Measurements from ENCODE around the gene KIAA1958.

KIAA1958 gene, protein sequence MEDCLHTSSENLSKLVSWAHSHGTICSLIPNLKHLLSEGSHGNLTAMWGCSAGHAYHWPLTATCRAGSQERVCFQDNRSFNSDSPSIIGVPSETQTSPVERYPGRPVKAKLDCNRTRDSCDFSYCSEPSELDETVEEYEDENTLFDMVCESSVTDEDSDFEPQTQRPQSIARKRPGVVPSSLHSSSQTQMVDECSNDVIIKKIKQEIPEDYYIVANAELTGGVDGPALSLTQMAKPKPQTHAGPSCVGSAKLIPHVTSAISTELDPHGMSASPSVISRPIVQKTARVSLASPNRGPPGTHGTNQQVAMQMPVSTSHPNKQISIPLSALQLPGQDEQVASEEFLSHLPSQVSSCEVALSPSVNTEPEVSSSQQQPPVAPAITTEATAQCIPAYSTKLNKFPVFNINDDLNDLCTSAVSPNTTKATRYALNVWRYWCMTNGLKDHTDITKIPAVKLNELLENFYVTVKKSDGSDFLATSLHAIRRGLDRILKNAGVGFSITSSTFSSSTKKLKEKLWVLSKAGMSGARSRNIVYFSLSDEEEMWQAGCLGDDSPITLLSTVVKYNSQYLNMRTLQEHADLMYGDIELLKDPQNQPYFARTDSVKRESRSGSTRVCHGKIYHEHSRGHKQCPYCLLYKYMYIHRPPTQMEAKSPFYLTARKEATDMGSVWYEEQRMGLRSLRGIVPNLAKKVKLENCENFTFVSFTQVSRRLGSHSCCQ

DNA sequence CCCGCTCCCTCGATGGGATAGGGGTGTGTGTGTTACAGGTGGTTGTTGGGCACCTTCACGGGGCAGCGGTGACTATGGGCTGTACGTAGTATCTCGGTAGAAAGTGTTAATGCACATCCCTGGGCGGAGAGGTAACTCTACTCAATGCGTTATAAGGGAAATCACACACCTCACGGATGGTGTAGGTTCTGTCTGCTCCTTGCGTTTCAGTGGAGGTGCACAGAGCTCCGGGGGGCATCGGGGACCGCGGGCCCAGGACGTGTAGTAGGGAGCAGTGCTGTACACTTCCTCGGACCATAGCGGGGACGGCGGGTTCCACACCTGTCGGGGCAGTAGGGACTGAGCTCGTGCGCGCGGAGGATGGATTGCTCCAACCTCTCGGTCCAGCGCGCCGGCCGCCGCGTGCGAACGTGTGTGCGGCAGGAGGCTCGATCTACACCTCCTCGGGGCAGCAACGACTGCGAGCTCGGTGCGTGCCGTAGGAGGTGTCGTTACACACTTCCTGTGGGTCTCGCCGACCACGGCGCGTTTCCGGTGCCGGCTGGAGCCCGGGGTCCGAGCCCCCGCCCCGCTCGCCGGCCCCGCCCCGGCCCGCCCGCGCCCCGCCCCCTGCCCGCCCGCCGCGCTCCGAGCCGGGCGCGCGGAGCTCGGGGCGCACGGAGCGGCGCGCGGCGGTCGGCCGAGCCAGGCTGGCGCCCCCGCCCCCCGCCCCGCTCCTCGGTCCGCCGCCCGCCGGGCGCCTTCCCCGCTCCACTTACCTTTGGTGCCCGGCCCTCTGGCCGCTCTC is at the start of gene KIAA1958:
Gene KIAA1958, plus strand, starts transcription at position 607 of the 787 bp plus-strand sequence. CDS start 87,254 bp downstream, outside the sequence.
- H3K4me3 ChIP-seq, result peak within 1 kb of the TSS; percentile 96
- peak within 1 kb of the TSS; percentile 93 for H3K27ac ChIP-seq
- H3K27me3 ChIP-seq, result no peaks in the 10 kb centered on the region
- H3K4me2 ChIP-seq, result peak within 1 kb of the TSS; percentile 89
- peak within 1 kb of the TSS; percentile 94 for H3K9ac ChIP-seq
- H4K20me1 ChIP-seq, result peaks cover 38% of the 10 kb centered on the region
- H3K4me1 ChIP-seq, result peaks cover 37% of the 10 kb centered on the region
- TF ChIP-seq Cebpa-rat (IDR thresholded peaks at IDR 0.05), result no peak
- H3K36me3 ChIP-seq, result peaks cover 10% of the 10 kb centered on the region; the same call in 1 of the 2 replicates
- no peaks in the 10 kb centered on the region for H3K9me3 ChIP-seq

DNA sequence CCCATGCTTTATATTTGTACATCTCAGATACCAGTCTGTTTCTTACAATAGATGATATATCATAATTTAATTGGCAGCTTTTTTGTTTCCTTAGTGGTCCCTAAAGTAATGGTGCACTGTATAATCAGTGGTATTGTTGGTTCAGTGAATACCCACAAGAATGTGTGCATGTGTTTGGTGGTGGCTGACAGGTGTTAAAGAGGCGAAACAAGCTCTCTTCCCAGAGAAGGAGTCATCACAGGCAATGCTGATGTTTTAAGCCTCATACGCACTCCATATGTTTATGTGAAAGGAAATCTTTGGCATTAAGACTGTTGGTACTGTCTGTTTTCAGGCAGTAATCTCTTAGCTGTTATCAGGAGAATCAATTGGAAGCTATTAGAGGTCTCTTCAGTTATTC is 49.2 kb upstream of the KIAA1958 start:
- Histone ChIP-seq H3K27ac (no peak overlapping the region), H3K4me2 (no peak overlapping the region)

DNA sequence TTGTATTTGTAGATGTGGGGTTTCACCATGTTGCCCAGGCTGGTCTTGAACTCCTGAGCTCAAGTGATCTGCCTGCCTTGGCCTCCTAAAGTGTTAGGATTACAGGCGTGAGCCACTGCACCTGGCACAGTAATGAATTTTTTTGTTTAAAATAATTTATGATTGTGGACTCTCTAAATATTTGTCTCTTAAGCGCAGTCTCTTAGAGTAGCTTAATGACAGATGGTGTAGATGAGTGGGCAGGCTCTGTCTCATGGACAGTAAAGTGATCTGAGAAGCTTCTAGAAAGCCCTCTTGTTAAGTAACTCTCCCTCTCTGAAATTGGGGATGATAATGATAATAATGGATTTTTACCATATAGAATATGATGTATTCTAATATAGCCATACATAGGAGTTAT is 47.5 kb upstream of the KIAA1958 start:
- no peak for TF ChIP-seq Cebpa-rat (IDR thresholded peaks at IDR 0.05)
- H3K9me3 ChIP-seq, result no peaks in the 10 kb centered on the region
- no peak overlapping the region for H3K27ac ChIP-seq
- H3K27me3 ChIP-seq, result no peaks in the 10 kb centered on the region
- no peak overlapping the region for H3K4me2 ChIP-seq
- H3K9ac ChIP-seq, result no peak overlapping the region
- peaks cover 31% of the 10 kb centered on the region; the same call in 1 of the 2 replicates for H3K36me3 ChIP-seq
- H4K20me1 ChIP-seq, result no peaks in the 10 kb centered on the region
- no peak overlapping the region for H3K4me3 ChIP-seq
- no peaks in the 10 kb centered on the region for H3K4me1 ChIP-seq

More for the DNA sequence above, 49.2 kb upstream of the KIAA1958 start:
- Histone ChIP-seq H3K9me3 (no peaks in the 10 kb centered on the region), H3K27me3 (no peaks in the 10 kb centered on the region), H3K4me3 (no peak overlapping the region), H3K36me3 (peaks cover 23% of the 10 kb centered on the region; the same call in 1 of the 2 replicates), H4K20me1 (no peaks in the 10 kb centered on the region), H3K4me1 (no peaks in the 10 kb centered on the region), H3K9ac (no peak overlapping the region)
- no peak for TF ChIP-seq Cebpa-rat (IDR thresholded peaks at IDR 0.05)

DNA sequence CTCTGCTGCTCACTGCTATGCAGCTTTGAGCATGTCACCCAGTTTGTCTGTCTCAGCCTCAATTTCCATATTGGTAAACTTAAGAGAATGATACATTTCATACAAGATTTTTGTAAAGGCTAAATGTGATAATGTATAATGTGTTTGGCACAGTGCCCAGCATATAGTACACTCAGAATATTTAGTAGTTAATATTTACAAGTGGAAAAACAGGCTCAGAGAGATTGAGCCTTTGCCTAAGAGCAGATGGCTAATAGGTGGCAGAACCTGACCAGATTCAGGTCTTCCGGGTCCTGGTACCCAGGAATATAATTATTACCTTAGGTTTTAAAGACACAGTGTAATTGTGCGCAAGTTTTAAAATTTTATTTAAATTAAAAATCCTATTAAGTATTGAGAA is 46.8 kb upstream of the KIAA1958 start:
- no peak overlapping the region for H3K27ac ChIP-seq
- H3K4me2 ChIP-seq, result no peak overlapping the region
- H4K20me1 ChIP-seq, result no peaks in the 10 kb centered on the region
- no peak for TF ChIP-seq Cebpa-rat (IDR thresholded peaks at IDR 0.05)
- peaks cover 32% of the 10 kb centered on the region; the same call in 1 of the 2 replicates for H3K36me3 ChIP-seq
- H3K27me3 ChIP-seq, result no peaks in the 10 kb centered on the region
- no peaks in the 10 kb centered on the region for H3K4me1 ChIP-seq
- no peak overlapping the region for H3K4me3 ChIP-seq
- H3K9me3 ChIP-seq, result no peaks in the 10 kb centered on the region
- H3K9ac ChIP-seq, result no peak overlapping the region

DNA sequence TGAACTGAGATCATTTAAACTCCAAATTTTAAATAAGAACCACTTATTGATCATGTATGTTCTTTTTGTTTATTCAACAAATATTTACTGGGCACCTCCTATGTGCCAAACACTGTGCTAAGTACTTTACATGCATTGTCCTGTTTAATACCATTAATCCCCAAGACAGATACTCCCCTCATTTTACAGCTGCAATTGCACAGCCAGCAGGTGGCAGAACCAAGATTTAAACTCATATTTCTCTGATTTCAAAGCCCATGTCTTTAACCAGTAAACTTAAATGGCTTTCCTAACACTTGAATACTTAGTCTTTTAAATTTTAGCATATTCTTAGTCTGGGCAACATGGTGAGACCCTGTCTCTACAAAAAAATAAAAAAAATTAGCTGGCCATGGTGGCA is 43.4 kb upstream of the KIAA1958 start:
- H3K4me1 ChIP-seq, result peaks cover 23% of the 10 kb centered on the region
- no peak overlapping the region for H3K27ac ChIP-seq
- peaks cover 19% of the 10 kb centered on the region; the same call in 1 of the 2 replicates for H3K36me3 ChIP-seq
- no peaks in the 10 kb centered on the region for H4K20me1 ChIP-seq
- H3K4me3 ChIP-seq, result no peak overlapping the region
- H3K9me3 ChIP-seq, result no peaks in the 10 kb centered on the region
- H3K27me3 ChIP-seq, result no peaks in the 10 kb centered on the region
- H3K4me2 ChIP-seq, result no peak overlapping the region
- no peak overlapping the region for H3K9ac ChIP-seq
- no peak for TF ChIP-seq Cebpa-rat (IDR thresholded peaks at IDR 0.05)

DNA sequence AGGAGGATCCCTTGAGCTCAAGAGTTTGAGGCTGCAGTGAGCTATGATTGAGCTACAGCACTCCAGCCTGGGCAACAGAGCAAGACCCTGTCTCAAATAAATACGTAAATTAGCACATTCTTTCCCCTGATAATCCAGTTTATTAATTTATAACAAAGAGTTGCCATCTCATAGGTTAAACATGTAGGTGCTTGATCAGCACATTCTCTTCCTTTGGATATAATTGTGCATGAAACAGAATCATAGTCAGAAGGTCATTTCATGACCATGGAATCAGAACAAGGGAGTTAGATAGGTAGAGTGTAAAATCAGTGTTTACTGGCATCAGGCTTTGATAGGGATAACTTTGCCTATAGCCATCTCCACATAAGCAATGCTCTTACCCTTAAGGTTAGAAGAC is 43.0 kb upstream of the KIAA1958 start:
- TF ChIP-seq Cebpa-rat (IDR thresholded peaks at IDR 0.05), result no peak
- no peaks in the 10 kb centered on the region for H3K27me3 ChIP-seq

DNA sequence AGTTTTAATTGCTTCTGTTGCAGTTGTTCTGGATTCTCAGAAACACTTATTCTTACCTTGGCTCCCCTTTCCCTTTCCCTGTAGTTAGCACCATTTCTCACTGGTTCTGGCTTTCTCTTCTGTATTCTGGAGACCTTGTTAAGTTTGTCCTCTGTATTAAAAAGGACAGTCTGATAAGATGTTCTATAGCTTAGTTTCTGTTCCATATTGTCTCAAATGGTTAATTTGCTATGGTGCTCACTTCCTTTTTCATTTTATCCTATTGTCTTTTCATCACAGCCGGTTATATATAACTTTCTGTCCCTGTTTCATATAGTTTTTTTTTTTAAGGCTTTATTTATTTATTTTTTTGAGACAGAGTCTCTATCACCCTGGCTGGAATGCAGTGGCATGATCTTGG is 41.4 kb upstream of the KIAA1958 start:
- Histone ChIP-seq H3K27me3 (no peaks in the 10 kb centered on the region), H3K36me3 (peaks cover 18% of the 10 kb centered on the region; the same call in 1 of the 2 replicates), H3K4me1 (peaks cover 35% of the 10 kb centered on the region), H4K20me1 (no peaks in the 10 kb centered on the region), H3K9ac (no peak overlapping the region), H3K27ac (no peak overlapping the region), H3K4me2 (no peak overlapping the region), H3K4me3 (no peak overlapping the region), H3K9me3 (no peaks in the 10 kb centered on the region)
- TF ChIP-seq Cebpa-rat (IDR thresholded peaks at IDR 0.05), result no peak

More for the DNA sequence above, 43.0 kb upstream of the KIAA1958 start:
- Histone ChIP-seq H3K27ac (no peak overlapping the region), H3K4me2 (no peak overlapping the region), H3K9me3 (no peaks in the 10 kb centered on the region), H4K20me1 (no peaks in the 10 kb centered on the region), H3K4me3 (no peak overlapping the region), H3K4me1 (peaks cover 23% of the 10 kb centered on the region), H3K36me3 (peaks cover 18% of the 10 kb centered on the region; the same call in 1 of the 2 replicates), H3K9ac (no peak overlapping the region)

DNA sequence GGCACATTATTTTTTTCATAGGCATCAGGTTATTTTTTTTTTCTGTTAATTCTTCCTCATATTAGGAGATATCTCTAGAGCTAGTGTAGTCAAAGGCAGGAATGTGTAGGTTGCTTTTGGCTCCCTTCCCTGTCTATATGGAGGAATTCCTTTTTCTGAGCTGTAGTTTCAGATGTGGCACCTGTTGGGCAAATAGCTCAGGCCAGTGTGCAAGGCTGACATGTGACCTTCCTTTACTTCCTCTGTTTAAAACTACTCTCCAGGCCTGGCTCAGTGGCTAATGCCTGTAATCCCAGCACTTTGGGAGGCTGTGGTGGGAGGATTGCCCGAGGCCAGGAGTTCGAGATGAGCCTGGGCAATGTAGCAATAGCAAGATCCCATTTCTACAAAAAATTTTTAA is 40.5 kb upstream of the KIAA1958 start:
- no peak for TF ChIP-seq Cebpa-rat (IDR thresholded peaks at IDR 0.05)
- Histone ChIP-seq H3K4me2 (no peak overlapping the region), H4K20me1 (no peaks in the 10 kb centered on the region), H3K4me1 (peaks cover 44% of the 10 kb centered on the region), H3K4me3 (no peak overlapping the region), H3K9ac (no peak overlapping the region), H3K9me3 (no peaks in the 10 kb centered on the region), H3K27ac (no peak overlapping the region), H3K27me3 (no peaks in the 10 kb centered on the region), H3K36me3 (0 out of 2 replicates have a peak, but pooled peaks cover 10% of the 10 kb centered on the region)

DNA sequence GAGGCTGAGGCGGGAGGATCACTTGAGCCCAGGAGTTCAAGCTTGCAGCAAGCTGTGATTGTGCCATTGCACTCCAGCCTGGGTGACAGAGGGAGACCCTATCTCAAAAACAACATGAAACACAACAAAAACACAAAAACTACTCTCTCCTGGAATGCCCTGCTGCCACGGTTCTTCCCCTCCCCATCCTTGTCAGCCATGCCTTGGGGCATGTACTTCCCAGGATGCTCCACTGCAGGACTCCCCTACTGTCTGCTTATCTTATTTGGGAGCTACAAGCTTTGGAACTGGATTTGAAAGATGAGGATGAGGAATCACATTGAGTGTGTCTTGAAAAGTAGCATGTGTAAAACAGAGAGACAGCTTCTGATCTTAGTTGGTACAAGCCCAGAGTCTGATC is 40.1 kb upstream of the KIAA1958 start:
- Histone ChIP-seq H3K9ac (no peak overlapping the region), H3K4me2 (no peak overlapping the region), H4K20me1 (no peaks in the 10 kb centered on the region), H3K27me3 (no peaks in the 10 kb centered on the region), H3K36me3 (0 out of 2 replicates have a peak, but pooled peaks cover 9% of the 10 kb centered on the region), H3K27ac (no peak overlapping the region), H3K4me1 (peaks cover 48% of the 10 kb centered on the region), H3K4me3 (no peak overlapping the region), H3K9me3 (no peaks in the 10 kb centered on the region)
- no peak for TF ChIP-seq Cebpa-rat (IDR thresholded peaks at IDR 0.05)

All from BLaER1 (cell line).